GM15510 (cell line): ENCODE results near the gene ACSS1.

Source experiments
- POLR2A ChIP-seq: IDR thresholded peaks from 3 replicates; pipeline ENCODE4 v1.6.1; 2011; ENCODE audit warnings: borderline replicate concordance; ENCODE audit not compliant: insufficient read length; ENCODE audit errors: extremely low read depth

ACSS1 gene

DNA sequence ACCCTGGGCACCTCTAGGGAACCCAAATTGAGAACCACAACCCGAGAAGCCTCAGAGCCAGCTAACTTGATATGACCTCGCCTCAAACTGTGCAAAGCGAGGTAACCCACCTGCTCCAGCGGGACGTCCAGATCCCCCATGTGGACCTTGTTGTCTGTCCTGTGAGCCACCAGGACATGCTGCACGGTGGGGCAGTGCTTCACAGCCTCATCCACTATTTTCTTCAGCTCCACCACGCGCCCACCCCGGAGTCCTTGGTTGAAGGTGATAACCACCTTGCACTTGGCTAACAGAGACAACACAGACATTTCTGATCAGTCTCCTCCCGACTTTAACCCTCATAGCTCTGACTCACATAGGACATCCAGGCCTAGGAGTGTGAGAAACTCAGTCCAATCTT, 34.6 kb downstream of the ACSS1 start:
- no peak for TF ChIP-seq POLR2A

DNA sequence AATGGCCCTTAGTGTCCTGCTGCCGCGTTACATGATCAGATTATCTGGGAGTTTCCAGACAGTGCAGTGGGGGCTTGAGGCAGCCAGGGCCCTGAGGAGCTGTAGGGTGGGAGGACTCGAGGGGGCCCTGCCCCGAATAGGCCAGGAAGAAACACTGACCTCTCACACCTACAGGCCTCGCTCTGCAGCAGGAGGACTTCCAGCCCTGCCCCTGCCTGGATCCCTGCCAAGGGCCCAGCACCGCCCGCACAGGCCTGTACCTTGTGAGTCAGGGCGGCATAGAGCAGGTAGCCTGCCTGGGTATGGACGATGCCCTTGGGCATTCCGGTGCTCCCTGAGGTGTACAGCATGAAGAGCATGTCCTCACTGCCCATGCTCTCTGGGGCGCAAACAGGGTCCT, 35.3 kb downstream of the ACSS1 start:
- no peak for TF ChIP-seq POLR2A

DNA sequence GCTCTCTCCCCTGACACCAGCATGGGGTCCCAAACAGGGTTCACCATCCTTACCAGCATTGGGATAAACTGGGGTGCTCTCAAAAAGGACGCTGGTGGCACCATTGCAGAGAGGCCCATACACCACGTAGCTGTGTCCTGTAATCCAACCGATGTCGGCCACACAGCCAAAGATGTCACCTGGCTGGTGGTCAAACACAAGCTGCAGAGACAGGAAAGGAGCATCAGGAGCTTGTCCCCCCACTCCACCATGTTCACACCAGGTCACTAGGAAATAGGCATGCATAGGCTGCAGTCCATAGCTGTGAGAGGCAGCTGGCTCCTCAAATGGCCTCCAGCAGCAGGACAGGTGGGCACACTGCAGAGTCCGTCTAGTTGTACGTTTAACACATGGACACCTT, 36.6 kb downstream of the ACSS1 start:
- no peak for TF ChIP-seq POLR2A

GRCh38 chr20:25020901-25021301, 37.0 kb downstream of the ACSS1 start:
- no peak for TF ChIP-seq POLR2A

- no peak for TF ChIP-seq POLR2A
Measured at GRCh38 chr20:25020345-25020744, 37.6 kb downstream of the ACSS1 start.

DNA sequence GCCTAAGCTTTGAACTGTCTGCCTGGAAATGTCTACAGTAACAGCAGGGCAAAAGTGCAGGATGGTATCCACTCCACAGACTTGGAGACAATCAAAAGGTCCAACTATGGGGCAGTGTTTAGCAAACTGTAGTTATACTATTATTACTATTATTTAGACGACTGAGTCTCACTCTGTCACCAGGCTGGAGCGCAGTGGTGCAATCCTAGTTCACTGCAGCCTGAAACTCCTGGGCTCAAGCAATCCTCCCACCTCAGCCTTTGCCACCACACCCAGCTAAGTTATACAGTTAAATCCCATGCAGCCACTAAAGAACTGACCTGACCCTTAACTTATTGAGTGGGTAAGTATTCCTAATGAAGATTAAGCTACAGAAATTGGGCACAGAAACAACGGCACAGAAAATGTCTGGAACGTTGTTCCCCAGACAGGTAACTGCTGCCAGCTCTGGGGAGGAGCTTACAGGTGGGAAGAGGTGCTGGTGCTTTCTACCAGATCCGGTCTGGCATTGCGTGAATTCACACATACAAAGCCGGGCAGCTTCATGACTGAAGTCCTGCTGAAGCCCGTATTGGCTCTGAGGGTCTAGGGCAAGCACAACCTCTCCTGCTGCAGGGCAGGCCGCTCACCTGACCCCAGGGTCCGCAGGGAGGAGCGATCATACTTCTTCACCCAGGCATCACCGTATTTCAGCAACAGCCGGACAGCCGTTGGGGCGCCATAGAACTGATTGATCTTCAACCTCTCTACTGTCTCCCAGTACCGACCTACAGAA, 38.4 kb downstream of the ACSS1 start:
- TF ChIP-seq POLR2A = no peak

DNA sequence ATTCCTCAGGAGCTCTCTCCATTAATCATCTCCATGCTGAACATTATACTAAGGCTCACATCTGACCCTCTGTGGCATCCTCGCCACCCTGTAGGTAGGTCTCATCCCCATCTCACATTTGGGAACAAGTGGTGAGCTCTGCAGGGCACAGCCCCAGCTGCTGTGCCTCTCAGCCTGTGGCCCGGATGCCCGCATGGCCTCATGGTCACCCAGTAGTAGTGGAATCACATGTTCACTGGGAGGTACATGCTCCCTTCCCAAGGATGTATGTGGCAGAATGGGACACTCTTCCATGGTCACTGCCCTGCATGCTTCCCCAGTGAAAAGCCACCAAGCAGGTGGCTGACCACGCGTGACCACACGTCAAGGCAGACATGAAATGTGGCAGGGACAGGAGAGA, 39.1 kb downstream of the ACSS1 start:
- TF ChIP-seq POLR2A = no peak

GRCh38 chr20:25018425-25018824, 39.5 kb downstream of the ACSS1 start:
- TF ChIP-seq POLR2A = no peak

GRCh38 chr20:25017257-25017803, 40.6 kb downstream of the ACSS1 start:
- TF ChIP-seq POLR2A = no peak

DNA sequence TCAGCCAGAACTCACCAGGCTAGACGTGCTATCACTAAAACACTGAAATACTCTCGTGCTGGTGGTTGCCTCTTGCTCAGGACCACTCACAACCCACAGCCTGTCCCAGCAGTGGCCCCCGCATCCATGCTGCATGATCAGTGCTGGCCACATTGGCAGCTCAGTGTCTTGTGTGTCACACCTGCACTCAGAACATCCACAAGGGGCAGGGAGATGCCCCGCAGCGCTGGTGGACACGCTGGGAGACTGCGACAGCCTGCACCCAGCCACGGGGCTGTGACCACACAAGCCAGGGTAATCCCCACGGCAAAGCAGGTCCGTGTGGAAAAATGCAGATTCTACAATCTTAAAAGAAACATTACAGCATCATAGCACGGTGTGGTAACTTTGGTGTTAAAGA, 41.5 kb downstream of the ACSS1 start:
- TF ChIP-seq POLR2A = no peak

- no peak for TF ChIP-seq POLR2A
Measured at GRCh38 chr20:25015986-25016385, 42.0 kb downstream of the ACSS1 start.

DNA sequence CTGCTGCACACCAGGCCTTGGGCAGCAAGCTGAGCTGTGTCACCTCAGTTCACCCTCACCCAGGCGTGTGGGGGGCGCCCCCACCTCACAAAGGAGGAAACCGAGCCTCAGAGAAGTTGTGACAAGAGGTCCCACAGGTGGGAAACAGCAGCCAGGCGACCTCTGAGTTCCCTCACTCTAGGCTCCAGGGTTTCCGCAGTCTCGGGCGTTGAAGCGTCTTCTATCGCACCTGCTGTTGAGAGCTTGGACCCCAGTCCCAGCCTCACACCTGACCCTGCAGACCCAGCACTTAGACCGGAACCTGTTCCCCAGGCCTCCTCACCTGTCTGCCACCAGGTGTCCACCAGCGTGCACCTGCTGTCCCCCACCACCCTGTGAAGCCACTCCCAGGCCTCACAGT, 43.1 kb downstream of the ACSS1 start:
- TF ChIP-seq POLR2A = no peak

GRCh38 chr20:25013478-25014380, 44.2 kb downstream of the ACSS1 start:
- no peak for TF ChIP-seq POLR2A

DNA sequence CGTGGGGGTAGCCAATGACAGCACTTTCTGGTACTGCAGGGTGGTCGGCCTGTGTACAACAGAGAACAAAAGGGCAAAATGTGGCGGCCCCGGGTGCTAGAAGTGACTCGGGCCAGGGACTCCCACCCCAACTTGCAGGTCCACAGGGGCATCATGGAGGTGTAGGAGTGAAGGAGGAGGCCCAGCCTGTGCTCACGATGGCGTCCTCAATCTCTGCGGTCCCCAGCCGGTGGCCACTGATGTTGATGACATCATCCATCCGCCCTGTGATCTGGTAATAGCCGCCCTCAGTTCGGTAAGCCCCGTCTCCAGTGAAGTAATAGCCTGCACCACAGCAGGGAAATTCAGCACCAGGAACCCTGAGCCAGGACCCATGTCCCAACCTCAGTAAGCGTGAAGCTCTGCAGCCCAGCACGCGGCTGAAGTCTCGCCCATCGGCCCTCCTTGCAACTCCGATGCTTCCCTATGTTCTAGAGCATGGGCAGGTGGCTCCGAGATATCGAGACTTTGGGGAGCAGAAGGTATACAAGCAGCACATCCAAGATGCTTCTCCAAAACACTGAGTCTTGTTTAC, 45.2 kb downstream of the ACSS1 start:
- no peak for TF ChIP-seq POLR2A

DNA sequence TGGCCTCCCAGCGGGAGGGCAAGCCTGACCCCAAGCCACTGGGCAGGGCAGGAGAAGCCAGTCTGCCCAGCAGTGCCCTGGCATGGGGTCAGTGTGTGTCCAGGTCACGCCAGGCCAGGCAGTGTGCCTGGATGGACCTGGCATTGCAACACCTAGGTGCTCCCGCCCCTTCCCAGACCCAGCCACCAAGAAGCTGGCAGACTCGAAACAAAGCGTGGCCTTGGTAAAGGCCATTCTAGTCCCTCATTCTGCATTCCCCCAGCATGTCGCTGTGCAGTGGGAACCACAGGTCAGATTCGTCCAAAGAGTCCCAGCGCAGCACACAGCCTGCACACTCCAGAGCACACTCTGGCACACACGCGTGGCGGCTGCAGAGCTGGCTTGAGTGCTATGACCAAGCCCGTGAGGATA, 46.1 kb downstream of the ACSS1 start:
- no peak for TF ChIP-seq POLR2A

DNA sequence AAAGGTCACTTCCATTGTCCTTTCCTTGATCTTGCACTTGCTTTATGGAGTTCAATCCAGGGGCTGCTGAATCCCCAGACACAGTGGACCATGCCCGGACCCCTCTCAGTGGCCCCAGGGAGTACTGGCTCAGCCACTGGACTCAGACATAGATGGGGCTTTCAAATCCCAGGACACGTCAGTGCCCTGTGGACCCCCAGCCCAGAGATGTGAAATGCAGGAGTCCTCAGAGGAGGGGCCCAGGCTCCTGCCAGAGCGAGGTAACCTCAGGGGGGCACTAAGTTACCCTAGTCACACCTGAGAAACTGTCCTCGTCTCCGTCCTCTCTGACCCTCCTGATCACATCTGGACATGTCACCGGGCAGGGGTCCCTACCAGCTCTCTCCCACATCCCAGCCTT, 46.7 kb downstream of the ACSS1 start:
- no peak for TF ChIP-seq POLR2A
